Activated CD4-positive, alpha-beta T cell treated with anti-CD3 and anti-CD28 coated beads, Interleukin-2, Interleukin-6, amounts not matched to agents 100 ng/mL and 50 ng/mL, durations not matched to agents 16 hours and 8 hours (primary cell): ENCODE measurements around the gene ATP5ME.

Experiments used
- DNase-seq: peaks from one replicate; pipeline ENCODE4 v3.0.0-alpha.2; 2020

The ATP5ME gene

DNA sequence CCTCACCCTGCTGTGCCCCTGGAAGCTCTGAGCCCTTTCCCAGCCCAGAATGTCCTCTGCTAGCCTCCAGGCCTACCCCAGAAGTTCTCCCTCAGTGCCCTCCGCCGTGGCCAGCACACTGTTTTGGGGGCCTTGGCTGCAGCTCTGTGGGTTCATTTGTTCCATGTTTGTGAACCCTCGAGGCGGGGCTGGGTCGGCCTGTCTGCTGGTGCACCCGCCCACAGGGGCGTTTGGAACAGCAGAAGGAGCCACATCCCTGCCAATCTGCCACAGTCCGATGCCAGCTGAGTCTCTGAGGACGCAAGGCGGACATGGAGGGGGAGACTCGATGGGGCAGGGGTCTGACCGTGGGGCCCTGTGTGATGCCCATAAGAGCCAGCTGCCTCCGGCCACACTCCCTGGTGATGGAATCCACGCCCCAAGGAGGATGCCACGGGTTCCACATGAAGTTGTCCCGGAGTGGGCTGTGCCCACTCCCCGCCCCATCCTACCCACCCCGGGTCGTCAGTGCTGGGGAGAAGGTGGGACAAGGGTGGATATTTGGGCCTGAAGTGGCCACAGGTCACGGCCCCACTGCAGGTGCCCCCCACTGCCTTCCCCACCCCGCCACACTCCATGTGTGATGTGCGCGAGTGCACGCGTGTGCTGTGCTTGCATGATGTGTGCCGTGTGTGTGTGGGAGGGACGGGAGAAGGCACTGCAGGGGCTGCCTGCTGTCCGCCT lies 7.1 kb downstream of the ATP5ME start:
- DNase-seq: no peak

DNA sequence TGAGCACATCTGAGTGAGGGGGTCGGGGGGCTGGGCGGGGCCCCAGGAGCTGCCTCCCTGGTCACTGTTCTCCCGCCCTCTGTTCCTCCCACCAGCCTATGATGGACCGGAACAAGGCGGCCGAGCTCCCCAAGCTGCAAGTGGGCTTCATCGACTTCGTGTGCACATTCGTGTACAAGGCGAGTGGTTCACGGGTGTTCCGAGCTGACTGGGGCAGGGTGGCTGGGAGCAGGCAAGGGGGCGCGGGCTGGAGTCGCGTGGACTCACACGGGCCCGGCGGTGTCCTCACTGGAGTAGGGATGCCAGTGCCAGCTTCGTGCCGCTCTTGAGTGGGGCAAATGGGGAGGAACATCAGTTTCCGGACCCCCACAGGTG lies 7.7 kb downstream of the ATP5ME start:
- no peak for DNase-seq

DNA sequence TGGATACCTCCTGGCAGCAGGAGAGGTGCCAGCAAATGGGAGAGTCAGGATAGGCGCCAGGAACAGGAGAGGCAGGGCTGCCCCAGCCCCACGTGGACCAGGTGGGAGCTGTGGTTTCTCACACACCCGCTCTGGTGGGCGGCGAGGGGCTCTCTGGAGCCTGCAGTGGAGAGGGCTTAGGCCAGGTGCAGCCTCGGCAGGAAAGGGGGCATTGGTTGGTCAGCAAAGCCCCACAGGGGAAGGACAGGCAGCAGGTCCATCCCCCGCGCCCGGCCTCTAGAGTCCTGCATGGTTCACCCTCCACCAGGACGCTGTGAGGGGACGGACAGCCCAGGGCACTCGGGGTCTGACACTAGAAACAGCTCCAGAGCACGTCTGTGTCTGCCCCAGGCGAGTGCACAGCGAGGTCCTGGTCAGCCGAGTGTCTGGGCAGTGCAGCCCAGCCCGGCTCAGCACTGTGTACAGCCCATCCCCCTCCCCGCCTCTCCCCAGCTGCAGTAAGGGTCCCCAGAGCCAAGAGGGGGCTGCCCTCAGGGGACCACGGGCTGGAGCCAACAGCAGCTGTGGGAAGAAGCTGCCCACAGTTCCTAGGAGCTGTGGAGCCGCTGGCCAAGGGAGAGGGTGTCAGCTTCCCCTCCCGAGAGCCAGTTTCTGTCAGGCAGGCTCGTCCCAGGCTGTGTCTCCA lies 8.2 kb downstream of the ATP5ME start:
- DNase-seq: no peak

DNA sequence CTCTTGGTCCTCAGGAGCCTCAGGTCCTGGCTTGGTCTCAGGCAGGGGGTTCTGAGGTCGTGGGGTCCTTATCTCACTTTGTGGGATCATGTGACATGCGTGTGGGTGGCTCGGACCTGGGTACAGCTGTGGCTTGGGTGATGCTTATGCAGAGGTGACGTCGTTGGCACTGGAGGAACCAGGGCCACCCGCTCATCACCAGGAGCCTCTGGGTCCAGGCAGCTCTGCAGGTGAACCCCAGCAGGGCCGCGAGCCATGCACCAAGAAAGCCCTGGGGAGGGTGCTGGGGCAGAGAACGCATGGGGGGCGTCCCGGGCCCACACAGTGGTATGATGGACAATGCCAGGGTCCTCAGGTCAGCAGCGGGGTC lies 8.7 kb downstream of the ATP5ME start:
- DNase-seq: no peak

DNA sequence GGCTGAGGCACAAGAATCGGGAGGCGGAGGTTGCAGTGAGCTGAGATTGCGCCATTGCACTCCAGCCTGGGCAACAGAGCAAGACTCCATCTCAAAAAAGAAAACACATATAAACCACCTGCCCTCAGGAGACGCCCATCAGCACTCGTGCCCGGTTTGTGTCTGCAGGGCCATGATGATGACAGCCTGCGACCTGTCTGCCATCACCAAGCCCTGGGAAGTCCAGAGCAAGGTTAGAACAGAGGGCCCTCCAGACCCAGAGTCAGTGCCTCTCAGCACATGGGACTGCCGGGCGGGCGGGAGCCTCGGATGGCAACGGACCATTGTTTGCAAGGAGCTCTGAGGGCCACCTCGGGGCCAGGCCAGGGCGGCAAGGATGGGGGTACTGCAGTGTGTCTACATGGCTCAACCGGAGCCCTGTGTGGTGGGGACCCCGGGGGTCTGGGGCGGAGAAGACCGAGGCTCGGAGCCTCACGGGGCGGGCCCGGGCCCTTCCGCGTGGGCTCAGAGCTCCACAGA lies 9.3 kb downstream of the ATP5ME start:
- DNase-seq: no peak

DNA sequence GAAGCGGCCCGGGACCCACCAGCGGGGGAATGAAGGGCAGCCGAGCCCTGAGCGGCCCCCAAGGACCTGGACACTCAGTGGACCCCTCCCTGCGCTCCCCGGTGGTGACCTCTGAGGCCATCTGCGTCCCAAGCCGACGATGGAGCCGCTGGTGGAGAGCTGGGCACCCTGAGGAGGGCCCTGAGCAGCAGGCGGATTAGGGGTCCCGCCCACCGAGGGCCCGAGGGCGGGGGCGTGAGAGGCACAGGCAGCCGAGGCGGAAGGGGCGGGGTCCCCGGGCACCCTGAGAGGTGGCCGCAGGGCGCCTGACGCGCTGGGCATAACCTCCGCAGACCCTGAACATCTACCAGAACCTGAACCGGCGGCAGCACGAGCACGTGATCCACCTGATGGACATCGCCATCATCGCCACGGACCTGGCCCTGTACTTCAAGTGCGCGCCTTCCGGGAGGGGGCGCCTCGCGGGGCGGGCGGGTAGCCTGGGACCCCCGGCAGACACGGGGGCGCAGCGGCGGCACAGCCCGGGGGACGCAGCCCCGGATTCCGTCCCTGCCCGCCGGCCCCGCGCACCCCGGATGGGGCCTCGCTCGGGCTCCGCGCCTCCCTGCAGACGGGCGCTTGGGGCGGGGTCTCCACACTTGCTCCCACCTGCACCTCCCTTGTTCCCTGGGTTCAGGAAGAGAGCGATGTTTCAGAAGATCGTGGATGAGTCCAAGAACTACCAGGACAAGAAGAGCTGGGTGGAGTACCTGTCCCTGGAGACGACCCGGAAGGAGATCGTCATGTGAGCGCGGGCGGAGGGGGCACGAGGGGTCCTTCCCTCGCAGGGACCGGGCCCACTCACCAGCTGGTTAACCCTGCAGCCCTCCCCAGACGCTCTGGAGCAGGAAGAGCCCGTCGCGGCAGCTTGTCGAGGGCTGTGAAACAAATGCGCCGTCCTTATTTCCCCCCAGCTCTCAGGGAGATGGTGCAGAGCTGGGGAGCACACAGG lies 10.3 kb downstream of the ATP5ME start:
- DNase-seq: peak; percentile 80

DNA sequence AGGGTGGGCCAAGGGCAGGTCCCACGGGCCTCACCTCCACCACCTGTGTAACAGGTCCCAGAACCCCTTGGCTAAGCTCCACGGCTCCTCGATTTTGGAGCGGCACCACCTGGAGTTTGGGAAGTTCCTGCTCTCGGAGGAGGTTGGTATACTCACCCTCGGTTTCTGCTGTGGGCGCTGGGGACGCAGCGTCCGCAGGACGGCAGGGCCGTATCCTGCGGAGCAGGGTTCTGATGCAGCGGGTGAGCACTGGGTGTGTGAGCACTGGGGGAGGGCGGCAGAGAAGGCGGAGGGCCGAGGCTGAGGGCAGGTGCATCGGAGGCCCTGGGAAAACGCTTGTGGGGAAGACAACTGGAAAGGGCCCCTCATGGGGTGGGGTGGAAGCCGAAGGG lies 11.0 kb downstream of the ATP5ME start:
- DNase-seq: no peak

DNA sequence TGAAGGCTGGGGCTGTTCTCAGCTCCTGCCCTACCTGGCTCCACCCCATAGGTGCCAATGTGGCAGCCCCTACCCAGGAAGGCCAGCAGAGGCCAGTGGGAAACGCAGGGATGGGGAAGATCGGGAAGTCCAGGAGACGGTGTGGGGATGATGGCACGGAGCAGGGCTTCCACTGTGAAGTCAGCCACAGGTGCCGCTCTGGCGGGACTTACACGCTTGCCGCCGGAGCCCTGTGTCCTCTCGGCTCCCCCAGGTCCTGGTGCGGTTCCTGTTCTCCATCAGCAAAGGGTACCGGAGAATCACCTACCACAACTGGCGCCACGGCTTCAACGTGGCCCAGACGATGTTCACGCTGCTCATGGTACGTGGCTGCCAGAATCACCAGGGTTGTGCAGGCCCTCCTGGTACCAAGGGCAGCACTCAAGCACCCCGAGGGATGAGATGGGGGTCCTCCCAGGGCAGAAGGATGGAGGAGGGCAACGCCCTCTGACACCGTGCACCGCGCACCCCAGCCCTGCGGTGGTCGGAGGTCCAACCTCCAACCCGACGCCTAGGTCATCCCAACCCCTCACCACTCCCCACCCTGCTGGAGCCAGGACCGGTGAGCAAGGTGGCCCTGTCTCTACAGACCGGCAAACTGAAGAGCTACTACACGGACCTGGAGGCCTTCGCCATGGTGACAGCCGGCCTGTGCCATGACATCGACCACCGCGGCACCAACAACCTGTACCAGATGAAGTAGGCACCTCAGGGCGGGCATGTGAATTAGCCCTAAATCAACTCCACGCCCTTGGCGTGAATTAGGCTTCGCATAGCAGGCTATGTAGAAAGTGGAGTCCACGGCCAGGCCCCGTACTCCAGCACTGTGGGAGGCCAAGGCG lies 12.0 kb downstream of the ATP5ME start:
- DNase-seq: no peak

DNA sequence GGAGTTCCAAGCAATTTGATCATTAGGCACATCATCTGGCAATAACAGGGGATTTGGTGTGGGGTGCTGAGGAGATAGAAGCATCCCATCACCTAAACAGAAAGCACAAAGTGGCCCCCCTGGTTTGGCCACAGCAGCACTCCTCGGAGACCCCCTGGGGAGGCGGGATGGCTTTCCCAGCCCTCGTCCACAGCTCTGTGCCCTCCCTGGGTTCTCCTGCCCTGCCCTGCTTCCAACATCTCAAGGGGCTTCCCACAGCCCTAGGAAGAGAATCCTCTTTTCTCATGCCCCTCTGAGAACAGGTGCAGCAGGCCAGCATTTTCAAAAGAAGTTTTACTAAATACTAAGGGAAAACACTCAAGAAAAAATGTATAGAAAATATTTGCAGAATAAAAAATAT lies 12.8 kb downstream of the ATP5ME start:
- DNase-seq: no peak

DNA sequence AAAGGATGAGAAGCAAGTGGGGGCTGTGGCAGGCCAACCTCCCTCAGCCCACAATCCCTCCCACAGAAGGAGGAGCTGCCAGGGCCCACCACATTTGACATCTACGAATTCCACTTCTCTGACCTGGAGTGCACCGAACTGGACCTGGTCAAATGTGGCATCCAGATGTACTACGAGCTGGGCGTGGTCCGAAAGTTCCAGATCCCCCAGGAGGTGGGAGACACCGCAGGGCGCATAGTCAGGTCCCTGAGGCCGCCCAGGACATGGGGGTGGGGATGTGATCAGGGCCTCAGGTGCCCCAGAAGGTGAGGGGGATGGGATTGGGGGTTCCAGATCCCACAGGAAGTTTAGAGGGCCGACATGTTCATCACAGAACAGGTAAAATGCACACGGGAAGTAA lies 13.7 kb downstream of the ATP5ME start:
- DNase-seq: no peak

DNA sequence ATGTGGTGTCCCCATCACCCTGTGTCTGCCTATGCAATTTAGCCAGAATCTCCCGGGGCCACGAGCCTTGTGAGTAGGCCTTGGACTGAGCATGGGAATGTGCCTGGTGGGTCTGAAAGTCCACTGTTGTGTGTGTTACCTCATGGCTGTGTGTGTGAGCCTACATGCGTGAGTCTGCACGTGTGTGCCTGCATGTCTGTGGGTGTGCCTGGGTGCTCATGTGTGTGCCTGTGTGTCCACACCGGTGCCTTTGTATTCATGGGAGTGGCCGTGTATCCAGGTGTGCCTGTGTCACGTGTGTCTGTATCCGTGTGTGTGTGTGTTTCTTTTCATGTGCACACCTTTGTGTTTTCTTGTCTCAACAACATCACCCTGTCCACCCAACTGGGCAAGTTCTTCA lies 14.2 kb downstream of the ATP5ME start:
- no peak for DNase-seq

DNA sequence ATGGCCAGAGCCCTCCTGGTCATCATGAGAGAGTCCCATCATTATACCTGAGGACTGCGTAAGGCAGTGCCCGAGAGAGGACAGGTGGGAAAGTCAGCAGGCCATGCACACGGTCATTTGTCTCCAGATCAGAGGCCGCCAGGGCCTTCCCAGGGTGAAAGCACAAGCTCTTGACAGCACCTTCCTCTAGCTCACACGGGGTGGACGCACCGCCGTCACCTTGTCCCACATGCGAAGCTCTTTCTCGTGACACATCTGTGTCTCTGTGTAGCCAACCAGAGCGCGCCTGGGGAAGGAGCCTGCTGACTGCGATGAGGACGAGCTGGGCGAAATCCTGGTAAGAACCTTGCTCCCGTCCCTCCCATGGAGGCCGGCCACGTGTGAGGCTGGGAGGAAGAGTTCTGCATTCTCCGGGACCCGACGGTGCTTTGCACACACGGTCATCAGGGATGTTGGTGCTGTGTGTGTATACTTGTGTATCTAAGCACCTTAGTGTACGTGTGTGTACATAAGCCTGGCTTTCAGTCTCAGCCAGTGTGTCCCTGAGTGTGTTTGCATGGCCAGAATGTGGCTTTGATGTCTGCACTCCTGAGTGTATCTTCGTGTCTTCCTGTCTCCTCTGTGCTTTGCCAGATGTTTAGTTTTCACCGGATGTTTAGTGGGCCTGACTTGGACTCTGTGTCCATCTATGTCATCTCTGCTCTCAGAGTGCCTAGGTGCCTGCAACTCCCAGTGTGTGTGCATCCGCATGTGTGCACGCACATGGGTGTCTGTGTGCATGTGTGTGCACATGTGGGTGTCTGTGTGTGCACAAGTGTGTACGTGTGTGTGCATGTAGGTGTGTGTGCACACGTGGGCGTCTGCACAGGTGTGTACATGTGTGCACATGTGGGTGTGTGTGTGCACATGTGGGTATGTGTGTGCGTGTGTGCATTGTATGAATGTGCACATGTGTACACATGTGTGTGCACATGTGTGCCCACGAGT lies 15.1 kb downstream of the ATP5ME start:
- DNase-seq: no peak

DNA sequence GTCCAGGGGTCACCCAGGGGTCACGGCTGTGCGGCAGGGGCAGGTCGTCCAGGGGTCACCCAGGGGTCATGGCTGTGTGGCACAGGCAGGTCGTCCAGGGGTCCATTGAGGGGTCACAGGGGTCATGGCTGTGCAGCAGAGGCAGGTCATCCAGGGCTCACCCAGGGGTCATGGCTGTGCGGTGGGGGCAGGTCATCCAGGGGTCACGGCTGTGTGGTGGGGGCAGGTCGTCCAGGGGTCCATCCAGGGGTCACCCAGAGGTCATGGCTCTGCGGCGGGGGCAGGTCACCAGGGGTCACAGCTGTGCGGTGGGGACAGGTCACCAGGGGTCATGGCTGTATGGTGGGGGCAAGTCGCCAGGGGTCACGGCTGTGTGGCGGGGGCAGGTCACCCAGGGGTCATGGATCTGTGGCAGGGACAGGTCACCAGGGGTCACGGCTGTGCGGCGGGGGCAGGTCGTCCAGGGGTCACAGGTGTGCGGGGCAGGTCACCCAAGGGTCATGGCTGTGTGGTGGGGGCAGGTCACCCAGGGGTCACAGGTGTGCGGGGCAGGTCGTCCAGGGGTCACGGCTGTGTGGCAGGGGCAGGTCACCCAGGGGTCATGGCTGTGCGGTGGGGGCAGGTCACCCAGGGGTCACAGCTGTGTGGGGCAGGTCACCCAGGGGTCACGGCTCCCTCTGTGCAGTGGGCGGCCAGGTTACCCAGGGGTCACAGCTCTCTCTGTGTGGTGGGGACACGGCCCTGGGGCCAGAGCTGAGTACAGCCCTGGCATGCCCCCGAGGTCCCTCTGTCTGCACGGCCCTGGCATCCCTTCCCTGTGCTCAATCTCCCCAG lies 16.0 kb downstream of the ATP5ME start:
- DNase-seq: no peak

DNA sequence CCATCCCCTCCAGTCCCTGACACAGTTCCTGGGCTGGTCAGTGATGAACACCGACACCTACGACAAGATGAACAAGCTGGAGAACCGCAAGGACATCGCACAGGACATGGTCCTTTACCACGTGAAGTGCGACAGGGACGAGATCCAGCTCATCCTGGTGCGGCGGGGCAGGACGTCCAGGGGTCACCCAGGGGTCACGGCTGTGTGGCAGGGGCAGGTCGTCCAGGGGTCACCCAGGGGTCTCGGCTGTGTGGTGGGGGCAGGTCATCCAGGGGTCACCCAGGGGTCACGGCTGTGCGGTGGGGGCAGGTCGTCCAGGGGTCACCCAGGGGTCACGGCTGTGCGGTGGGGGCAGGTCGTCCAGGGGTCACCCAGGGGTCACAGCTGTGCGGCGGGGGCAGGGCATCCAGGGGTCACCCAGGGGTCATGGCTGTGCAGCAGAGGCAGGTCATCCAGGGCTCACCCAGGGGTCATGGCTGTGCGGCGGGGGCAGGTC lies 16.7 kb downstream of the ATP5ME start:
- DNase-seq: no peak

DNA sequence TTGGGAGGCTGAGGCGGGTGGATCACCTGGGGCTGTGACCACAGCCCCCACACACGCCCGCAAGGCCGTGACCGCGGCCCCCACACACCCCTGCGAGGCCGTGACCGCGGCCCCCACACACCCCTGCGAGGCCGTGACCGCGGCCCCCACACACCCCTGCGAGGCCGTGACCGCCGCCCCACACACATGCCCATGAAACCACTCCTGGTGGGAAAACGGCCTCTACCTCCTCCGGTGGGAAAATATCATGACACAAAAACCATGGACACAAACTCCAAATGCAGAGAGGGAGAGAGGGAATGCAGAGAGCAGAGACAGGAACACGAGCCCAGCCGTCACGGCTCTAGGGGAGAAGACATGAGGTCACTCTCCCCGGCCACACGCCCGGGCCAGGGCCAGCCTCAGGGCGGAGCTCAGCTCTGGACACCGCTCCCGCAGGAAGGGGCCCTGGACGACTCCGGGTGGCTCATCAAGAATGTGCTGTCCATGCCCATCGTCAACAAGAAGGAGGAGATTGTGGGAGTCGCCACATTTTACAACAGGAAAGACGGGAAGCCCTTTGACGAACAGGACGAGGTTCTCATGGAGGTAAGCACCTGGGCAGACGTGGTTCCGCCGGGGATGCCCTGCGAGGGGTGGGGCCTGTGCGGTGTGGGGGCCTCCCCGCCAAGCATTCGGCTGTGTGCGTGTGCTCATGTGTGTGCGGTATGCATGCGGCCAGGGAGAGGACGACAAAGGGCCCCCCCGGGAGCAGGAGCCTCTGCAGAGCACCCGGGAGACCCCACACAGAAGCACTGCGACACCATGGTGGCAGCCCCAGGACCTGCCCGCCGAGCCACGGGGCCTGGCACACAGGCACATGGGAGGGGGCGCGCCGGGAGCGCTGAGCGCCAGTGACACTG lies 17.4 kb downstream of the ATP5ME start:
- DNase-seq: no peak

DNA sequence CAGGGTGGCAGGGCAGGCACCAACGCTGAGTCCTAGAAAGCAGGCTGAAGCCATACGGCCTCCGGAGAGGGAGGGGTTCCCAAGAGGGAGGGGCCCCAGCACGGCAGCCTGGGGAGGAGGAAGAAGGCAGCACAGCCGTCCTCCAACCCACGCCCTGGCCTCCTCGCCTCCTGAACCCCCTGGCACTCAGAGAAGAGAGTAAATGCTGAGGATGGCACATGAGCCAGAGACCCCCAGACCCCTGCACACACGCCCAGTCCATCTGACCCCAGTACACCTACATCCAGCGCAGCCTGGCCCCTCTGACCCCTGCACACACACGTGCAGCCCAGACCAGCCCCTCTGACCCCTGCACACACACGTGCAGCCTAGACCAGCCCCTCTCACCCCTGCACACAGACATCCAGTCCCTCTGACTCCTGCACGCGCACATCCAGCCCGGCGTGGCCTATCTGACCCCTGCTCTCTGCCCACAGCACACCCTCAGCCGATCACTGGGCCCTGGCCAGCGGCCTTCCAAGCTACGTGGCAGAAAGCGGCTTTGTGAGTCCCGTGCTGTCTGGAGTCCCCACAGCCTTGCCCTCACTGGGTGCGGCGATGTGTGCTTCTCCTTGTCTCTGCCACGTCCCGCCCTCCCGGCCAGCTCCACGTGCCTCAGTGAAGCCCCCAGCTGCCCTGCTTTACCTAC lies 18.5 kb downstream of the ATP5ME start:
- DNase-seq: no peak

DNA sequence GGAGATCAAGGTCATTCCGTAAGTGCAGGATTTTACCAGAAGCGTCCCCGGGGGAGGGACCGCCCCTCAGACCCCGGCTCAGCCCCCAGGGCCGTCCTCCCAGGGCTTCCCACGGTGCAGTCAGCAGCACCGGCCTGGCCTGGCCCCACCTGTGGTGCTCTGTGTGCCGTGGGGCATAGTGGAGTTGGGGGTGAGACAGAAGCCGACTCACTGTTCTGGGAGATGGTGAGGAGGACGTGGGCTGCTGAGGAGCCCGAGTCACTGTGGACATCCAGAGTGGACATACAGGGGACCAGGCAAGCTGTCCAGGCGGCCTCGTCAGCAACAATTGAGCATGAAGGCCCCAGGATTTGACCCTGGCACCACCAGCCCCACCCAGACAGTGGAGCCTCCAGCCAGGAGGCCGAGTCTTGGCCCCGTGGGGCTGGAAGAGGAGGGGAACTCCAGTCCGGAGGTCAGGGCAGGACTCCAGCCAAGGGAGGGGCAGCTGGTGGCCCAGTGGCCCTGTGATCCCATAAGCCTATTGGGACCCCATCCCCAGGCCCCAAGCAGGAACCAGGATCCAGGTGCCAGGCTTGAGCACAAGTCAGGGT lies 19.1 kb downstream of the ATP5ME start:
- no peak for DNase-seq

DNA sequence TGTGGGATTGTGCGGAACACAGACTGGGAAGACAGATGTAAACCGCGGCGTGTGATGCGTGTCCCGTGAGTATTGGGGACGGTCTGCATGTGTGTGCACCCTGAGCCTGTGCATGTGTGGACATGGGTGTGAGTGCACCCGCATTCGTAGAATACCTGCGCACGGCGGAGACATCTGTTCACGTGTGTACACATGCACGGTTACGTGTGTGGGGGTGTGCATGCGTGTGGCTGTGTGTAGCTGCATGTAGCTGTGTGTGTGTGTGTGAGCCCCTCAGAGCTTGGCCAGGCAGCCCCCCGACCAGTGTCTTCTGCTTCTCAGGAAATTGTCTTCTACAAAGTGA lies 19.6 kb downstream of the ATP5ME start:
- DNase-seq: no peak
